ENCODE results near the gene EXOSC2.

Gene EXOSC2

DNA sequence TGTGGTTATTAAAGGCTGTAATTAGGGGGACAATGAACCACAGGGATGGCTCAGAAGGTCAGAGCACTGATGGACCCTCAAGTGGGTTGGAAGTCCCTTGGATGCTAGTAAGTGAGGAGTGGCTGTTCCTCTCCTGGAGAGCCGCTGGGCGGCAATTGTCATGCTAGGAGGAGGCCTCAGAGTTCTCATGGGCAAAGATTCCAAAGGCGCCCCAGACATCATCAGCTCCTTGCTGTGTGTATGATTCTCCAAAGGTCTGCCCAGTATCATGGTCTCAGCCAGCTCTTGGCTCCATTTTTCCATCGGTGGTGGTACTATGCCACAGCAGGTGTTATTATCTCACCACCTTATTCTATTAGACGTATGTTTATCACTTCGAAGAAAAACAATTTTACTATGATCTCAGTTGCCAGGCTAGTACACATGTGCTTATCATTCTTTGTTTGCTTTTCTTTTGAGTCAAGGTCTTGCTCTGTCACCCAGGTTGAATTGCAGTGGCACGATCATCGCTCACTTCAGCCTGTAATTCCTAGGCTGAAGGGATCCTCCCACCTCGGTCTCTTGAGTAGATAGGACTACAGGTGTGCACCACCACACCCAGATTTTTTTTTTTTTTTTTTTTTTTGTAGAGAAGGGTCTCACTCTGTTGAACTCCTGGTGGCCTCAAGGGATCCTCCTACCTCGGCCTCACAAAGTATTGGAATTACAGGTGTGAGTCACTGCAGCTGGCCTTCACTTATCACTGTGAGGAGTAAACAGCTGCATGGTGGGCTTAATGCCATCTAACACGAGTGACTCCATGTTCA, 46.8 kb downstream of the EXOSC2 start:
- DNase-seq = no peak

GRCh38 chr9:130741024-130741305, 47.4 kb downstream of the EXOSC2 start:
- DNase-seq = no peak

DNA sequence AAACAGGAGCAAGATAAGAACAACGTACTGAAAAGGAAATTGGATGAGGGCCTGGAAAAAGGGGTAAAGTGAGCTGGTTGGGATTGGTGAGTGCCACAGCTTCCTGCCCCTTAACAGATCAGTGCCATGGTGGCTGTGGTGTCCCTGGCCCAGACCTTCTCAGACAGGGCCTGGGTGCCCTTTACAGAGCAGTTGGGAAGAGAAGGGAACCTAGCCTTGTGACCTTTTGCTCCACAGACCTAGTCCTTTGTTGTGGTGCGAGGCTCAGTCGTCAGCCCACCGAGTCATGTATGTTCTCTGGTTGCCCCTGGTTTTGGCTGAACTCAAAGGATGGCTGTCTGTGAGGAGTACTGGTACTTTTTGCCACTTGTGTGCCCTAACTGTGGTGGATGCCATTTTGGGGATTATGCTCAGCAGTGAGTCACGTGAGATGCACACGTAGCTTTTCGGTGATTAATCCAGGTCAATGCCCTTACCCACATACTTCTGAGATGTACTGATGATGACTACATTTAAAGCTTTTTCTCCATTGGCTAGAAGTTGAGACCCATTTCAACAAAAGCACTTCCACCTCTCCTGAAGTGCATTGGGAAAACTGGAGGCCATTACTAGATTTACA, 48.4 kb downstream of the EXOSC2 start:
- DNase-seq = peak; percentile 86

DNA sequence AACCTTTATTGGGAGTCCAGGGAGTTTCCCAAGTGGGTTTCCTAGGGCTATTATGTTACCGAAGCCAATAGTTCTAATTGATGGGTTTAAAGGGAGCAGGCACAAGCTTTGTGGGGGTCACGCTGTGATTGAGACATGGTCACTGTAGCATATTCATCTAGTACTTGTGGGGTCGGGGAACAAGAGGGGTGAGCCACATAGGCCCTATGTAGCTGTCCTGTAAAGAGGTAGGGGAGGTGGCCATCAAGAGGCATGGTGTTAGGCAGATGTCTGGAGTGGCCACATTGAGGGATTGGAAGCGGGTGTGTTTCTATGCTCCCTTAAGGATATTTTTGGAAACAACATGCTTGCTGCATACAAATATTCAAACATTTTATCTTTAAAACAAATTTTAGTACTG, 50.1 kb downstream of the EXOSC2 start:
- DNase-seq = no peak

DNA sequence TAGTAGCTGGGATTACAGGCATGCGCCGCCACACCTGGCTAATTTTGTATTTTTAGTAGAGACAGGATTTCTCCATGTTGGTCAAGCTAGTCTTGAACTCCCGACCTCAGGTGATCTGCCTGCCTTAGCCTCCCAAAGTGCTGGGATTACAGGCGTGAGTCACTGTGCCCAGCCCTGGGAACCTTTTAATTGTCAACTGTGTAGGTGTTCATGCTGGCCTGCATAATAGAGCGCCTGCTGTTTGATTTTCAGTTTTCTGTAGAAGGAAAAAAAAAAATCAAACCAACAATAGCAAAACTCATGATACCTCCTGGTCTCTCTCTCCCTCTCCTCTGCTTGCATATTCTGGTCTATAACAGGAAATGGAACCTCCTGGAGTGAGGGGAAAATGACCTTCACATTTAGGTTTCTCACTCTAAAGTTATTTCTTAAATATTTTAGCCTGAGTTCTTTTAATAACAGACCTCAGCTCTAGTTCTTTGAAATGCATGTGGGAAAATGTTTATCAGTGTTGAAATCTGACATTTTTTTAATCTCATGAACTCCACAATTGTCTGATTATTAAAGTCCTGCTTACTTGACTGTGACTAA, 51.7 kb downstream of the EXOSC2 start:
- no peak for DNase-seq

- DNase-seq = no peak
These were observed 52.2 kb downstream of the EXOSC2 start for GRCh38 chr9:130745829-130746228.

DNA sequence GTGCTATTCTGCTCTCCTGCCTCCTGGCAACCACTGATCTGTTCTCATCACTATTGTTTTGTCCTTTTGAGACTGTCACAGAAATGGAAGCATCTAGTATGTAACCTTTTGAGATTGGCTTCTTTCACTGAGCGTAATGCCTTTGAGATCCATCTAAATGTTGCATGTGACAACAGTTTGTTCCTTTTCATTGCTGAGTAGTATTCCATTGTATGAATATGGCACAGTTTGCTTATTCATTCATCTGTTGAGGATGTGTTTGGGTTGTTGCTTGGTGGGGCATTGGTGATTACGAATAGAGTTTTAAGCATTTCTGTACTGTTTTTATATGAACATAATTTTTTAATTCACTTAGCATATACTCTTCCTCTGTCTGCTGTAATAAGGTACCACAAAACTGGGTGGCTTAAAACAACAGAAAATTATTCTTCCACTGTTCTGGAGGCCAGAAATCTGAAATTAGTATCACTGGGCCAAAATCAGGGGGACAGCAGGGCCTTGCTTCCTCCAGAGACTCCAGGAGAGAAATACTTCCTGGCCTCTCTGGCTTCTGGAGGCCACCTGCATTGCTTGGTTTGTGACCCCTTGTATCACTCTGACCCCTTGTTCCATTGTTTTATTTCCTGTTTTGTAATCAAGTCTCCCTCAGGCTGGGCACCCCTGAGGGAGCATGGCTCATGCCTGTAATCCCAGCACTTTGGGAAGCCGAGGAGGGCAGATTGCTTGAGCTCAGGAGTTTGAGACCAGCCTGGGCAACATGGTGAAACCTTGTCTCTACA, 53.0 kb downstream of the EXOSC2 start:
- DNase-seq = no peak

GRCh38 chr9:130751631-130752355, 58.2 kb downstream of the EXOSC2 start:
- DNase-seq = no peak

Measured in EL (cell line).